A549 treated with dexamethasone at 1 μM for 4 hours (cell line): ENCODE measurements around the gene BAD. TPM values are rescaled to one million over a fixed set of nuclear protein-coding genes. Genes with fewer than 3 reads are reported as not detected.

Experiments
- total RNA-seq: library from RNA; stranded (reverse); fragments of 200-300 nt; extraction: Qiagen RNA extraction; gene quantifications from 5 replicates; pipeline ENCODE4 v1.2.3, GENCODE V29; 2022

Gene BAD
- total RNA-seq, 1 experiment from 2014 or later: 87.8 TPM

Other genes with a start within 250 kb of the BAD start
- gene FLRT1, start 248.7 kb downstream of the BAD start, total RNA-seq: 0.04 to 0.08 TPM (median 0.05 TPM) in 5 replicates
- gene MACROD1, start 118.6 kb downstream of the BAD start, total RNA-seq: 10.6 to 15.5 TPM (median 12.9 TPM) in 5 replicates
- gene STIP1, start 98.5 kb downstream of the BAD start, total RNA-seq: 241 to 263 TPM (median 255 TPM) in 5 replicates
- 0.82 to 2.2 TPM (median 1.4 TPM) in 5 replicates for gene FERMT3, start 77.9 kb downstream of the BAD start, total RNA-seq
- 19.2 to 21.6 TPM (median 19.8 TPM) in 5 replicates for gene TRPT1, start 58.5 kb downstream of the BAD start, total RNA-seq
- 27.2 to 38.2 TPM (median 36.9 TPM) in 5 replicates for gene NUDT22, start 58.4 kb downstream of the BAD start, total RNA-seq
- 18.9 to 23.0 TPM (median 21.0 TPM) in 5 replicates for gene DNAJC4, start 54.1 kb downstream of the BAD start, total RNA-seq
- 37.8 to 48.7 TPM (median 47.0 TPM) in 5 replicates for gene VEGFB, start 50.1 kb downstream of the BAD start, total RNA-seq
- gene FKBP2, start 43.6 kb downstream of the BAD start, total RNA-seq: 129 to 148 TPM (median 140 TPM) in 5 replicates
- 249 to 383 TPM (median 346 TPM) in 5 replicates for gene PPP1R14B, start 37.7 kb downstream of the BAD start, total RNA-seq
- gene PLCB3, start 33.1 kb downstream of the BAD start, total RNA-seq: 14.4 to 23.7 TPM (median 20.5 TPM) in 5 replicates
- 24.6 to 53.9 TPM (median 47.7 TPM) in 5 replicates for gene GPR137, start 1.2 kb upstream of the BAD start, total RNA-seq
- 0.11 TPM in 2 of 5 replicates, not detected in the others for gene KCNK4, start 6.6 kb upstream of the BAD start, total RNA-seq
- 2.0 to 3.9 TPM (median 2.9 TPM) in 5 replicates for gene CATSPERZ, start 15.7 kb upstream of the BAD start, total RNA-seq
- 37.1 to 49.9 TPM (median 47.3 TPM) in 5 replicates for gene ESRRA, start 20.9 kb upstream of the BAD start, total RNA-seq
- gene TRMT112, start 32.9 kb upstream of the BAD start, total RNA-seq: 367 to 421 TPM (median 395 TPM) in 5 replicates
- gene PRDX5, start 33.5 kb upstream of the BAD start, total RNA-seq: 405 to 485 TPM (median 456 TPM) in 5 replicates
- 7.0 to 9.9 TPM (median 8.7 TPM) in 5 replicates for gene CCDC88B, start 55.5 kb upstream of the BAD start, total RNA-seq
- 45.5 to 63.6 TPM (median 60.8 TPM) in 5 replicates for gene RPS6KA4, start 74.5 kb upstream of the BAD start, total RNA-seq